ENCODE results near the gene ZNF207.
"Not testable (repeated sequence)": the region's sequence is repeated elsewhere in the genome, so short reads cannot be mapped to it uniquely, and the experiment has no call there.

The ZNF207 gene

DNA sequence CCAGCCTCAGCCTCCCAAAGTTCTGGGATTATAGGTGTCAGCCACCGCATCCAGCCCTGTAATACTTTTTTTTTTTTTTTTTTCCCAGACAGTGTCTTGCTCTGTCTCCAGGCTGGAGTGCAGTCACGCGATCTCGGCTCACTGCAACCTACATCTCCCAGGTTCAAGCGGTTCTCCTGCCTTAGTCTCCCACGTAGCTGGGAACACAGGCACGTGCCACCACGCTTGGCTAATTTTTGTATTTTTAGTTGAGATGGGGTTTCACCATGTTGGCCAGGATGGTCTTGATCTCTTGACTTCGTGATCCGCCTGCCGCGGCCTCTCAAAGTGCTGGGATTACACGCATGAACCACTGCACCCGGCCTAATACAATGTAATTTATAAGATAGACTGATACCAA, 38.2 kb downstream of the ZNF207 start:
- H3K27me3 ChIP-seq (ENCODE audit: control insufficient read depth, insufficient read depth, low read length); H3K4me1 ChIP-seq (ENCODE audit: control insufficient read depth, insufficient read depth, low read length); H3K36me3 ChIP-seq (ENCODE audit: control insufficient read depth, insufficient read depth, low read length); H3K9me3 ChIP-seq (ENCODE audit: control insufficient read depth, insufficient read depth, low read length); H3K27ac ChIP-seq (ENCODE audit: low read depth, low read length); H3K4me3 ChIP-seq (ENCODE audit: low read depth, low read length); H3K9ac ChIP-seq (ENCODE audit: low read depth, low read length): not testable (repeated sequence)

GRCh38 chr17:32388613-32389459, 38.9 kb downstream of the ZNF207 start:
- Histone ChIP-seq H3K27me3 (ENCODE audit: control insufficient read depth, insufficient read depth, low read length) (no peaks in the 10 kb centered on the region), H3K9me3 (ENCODE audit: control insufficient read depth, insufficient read depth, low read length) (no peaks in the 10 kb centered on the region), H3K27ac (ENCODE audit: low read depth, low read length) (no peak overlapping the region), H3K4me1 (ENCODE audit: control insufficient read depth, insufficient read depth, low read length) (no peaks in the 10 kb centered on the region), H3K36me3 (ENCODE audit: control insufficient read depth, insufficient read depth, low read length) (no peaks in the 10 kb centered on the region), H3K4me3 (ENCODE audit: low read depth, low read length) (no peak overlapping the region), H3K9ac (ENCODE audit: low read depth, low read length) (no peak overlapping the region)

DNA sequence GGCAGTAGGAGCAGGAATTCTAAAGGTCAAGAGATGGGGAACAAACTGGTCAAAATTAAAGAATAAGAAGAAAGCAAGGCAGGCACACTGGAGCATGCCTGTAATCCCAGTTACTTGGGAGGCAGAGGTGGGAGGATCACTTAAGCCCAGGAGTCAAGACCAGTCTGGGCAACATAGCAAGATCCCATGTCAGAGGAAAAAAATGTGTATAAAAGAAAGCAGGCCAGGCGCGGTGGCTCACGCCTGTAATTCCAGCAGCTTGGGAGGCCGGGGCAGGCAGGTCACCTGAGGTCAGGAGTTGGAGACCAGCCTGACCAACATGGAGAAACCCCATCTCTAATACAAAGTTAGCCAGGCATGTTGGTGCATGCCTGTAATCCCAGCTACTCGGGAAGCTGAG, 43.9 kb downstream of the ZNF207 start:
- no peaks in the 10 kb centered on the region for H3K4me1 ChIP-seq (ENCODE audit: control insufficient read depth, insufficient read depth, low read length)
- no peaks in the 10 kb centered on the region for H3K36me3 ChIP-seq (ENCODE audit: control insufficient read depth, insufficient read depth, low read length)
- H3K27me3 ChIP-seq (ENCODE audit: control insufficient read depth, insufficient read depth, low read length): no peaks in the 10 kb centered on the region
- no peak overlapping the region for H3K27ac ChIP-seq (ENCODE audit: low read depth, low read length)
- no peak overlapping the region for H3K9ac ChIP-seq (ENCODE audit: low read depth, low read length)
- no peak overlapping the region for H3K4me3 ChIP-seq (ENCODE audit: low read depth, low read length)
- no peaks in the 10 kb centered on the region for H3K9me3 ChIP-seq (ENCODE audit: control insufficient read depth, insufficient read depth, low read length)

GRCh38 chr17:32396343-32396742, 46.4 kb downstream of the ZNF207 start:
- Histone ChIP-seq H3K4me1 (ENCODE audit: control insufficient read depth, insufficient read depth, low read length) (no peaks in the 10 kb centered on the region), H3K9me3 (ENCODE audit: control insufficient read depth, insufficient read depth, low read length) (no peaks in the 10 kb centered on the region), H3K9ac (ENCODE audit: low read depth, low read length) (no peak overlapping the region), H3K27ac (ENCODE audit: low read depth, low read length) (no peak overlapping the region), H3K36me3 (ENCODE audit: control insufficient read depth, insufficient read depth, low read length) (no peaks in the 10 kb centered on the region), H3K27me3 (ENCODE audit: control insufficient read depth, insufficient read depth, low read length) (no peaks in the 10 kb centered on the region), H3K4me3 (ENCODE audit: low read depth, low read length) (no peak overlapping the region)

DNA sequence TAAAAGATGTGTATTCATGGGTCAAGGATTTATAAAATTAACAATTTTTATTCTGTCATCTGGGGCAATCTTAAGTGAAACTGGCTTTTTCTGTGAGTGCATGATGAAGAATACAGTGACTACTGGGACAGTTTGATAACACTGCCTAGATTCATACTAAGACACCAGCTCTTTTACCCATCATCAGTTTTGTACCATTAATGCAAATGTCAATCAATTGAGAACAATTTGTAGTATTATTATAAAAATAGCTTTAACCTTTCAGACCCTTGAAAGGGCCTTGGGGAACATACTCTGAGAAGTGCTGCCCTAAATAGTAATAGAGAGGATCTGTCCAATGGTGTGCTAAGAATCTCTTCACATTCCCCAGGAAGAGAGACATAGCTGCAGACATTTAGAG, 49.0 kb downstream of the ZNF207 start:
- H3K9me3 ChIP-seq (ENCODE audit: control insufficient read depth, insufficient read depth, low read length): no peaks in the 10 kb centered on the region
- no peaks in the 10 kb centered on the region for H3K36me3 ChIP-seq (ENCODE audit: control insufficient read depth, insufficient read depth, low read length)
- H3K4me1 ChIP-seq (ENCODE audit: control insufficient read depth, insufficient read depth, low read length): no peaks in the 10 kb centered on the region
- no peaks in the 10 kb centered on the region for H3K27me3 ChIP-seq (ENCODE audit: control insufficient read depth, insufficient read depth, low read length)
- no peak overlapping the region for H3K27ac ChIP-seq (ENCODE audit: low read depth, low read length)
- H3K4me3 ChIP-seq (ENCODE audit: low read depth, low read length): no peak overlapping the region
- H3K9ac ChIP-seq (ENCODE audit: low read depth, low read length): no peak overlapping the region

GRCh38 chr17:32410085-32410484, 60.1 kb downstream of the ZNF207 start:
- H3K27me3 ChIP-seq (ENCODE audit: control insufficient read depth, insufficient read depth, low read length); H3K9ac ChIP-seq (ENCODE audit: low read depth, low read length); H3K4me3 ChIP-seq (ENCODE audit: low read depth, low read length); H3K4me1 ChIP-seq (ENCODE audit: control insufficient read depth, insufficient read depth, low read length); H3K27ac ChIP-seq (ENCODE audit: low read depth, low read length); H3K9me3 ChIP-seq (ENCODE audit: control insufficient read depth, insufficient read depth, low read length); H3K36me3 ChIP-seq (ENCODE audit: control insufficient read depth, insufficient read depth, low read length): not testable (repeated sequence)

DNA sequence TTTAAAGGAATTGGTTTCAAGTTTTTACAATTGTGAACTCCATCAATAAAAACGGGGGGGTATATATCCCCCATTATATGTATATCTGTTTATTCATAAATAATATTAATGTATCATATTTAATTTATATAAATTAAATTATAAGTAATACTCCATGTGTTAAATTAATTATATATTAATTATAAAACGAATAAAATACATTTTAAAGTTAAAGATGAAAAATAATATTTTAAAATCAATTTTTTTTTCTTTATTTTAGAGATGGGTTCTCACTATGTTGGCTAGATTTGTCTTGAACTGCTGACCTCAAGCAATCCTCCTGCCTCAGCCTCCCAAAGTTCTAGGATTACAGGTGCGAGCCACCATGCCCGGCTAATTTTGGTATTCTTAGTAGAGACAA, 76.9 kb downstream of the ZNF207 start:
- peaks cover 8% of the 10 kb centered on the region; the same call in 1 of the 2 replicates for H3K9me3 ChIP-seq (ENCODE audit: control insufficient read depth, insufficient read depth, low read length)
- H3K9ac ChIP-seq (ENCODE audit: low read depth, low read length): no peak overlapping the region
- no peaks in the 10 kb centered on the region for H3K4me1 ChIP-seq (ENCODE audit: control insufficient read depth, insufficient read depth, low read length)
- H3K27ac ChIP-seq (ENCODE audit: low read depth, low read length): no peak overlapping the region
- H3K27me3 ChIP-seq (ENCODE audit: control insufficient read depth, insufficient read depth, low read length): no peaks in the 10 kb centered on the region
- H3K36me3 ChIP-seq (ENCODE audit: control insufficient read depth, insufficient read depth, low read length): no peaks in the 10 kb centered on the region
- H3K4me3 ChIP-seq (ENCODE audit: low read depth, low read length): no peak overlapping the region

GRCh38 chr17:32429598-32429997, 79.6 kb downstream of the ZNF207 start:
- H3K9me3 ChIP-seq (ENCODE audit: control insufficient read depth, insufficient read depth, low read length): peaks cover 8% of the 10 kb centered on the region; the same call in 1 of the 2 replicates
- H3K4me3 ChIP-seq (ENCODE audit: low read depth, low read length): no peak overlapping the region
- H3K27me3 ChIP-seq (ENCODE audit: control insufficient read depth, insufficient read depth, low read length): no peaks in the 10 kb centered on the region
- H3K36me3 ChIP-seq (ENCODE audit: control insufficient read depth, insufficient read depth, low read length): no peaks in the 10 kb centered on the region
- no peaks in the 10 kb centered on the region for H3K4me1 ChIP-seq (ENCODE audit: control insufficient read depth, insufficient read depth, low read length)
- H3K9ac ChIP-seq (ENCODE audit: low read depth, low read length): no peak overlapping the region
- no peak overlapping the region for H3K27ac ChIP-seq (ENCODE audit: low read depth, low read length)

Measured in HUES48 (cell line).